ENCODE measurements around the gene CEP72. TPM values are rescaled to one million over a fixed set of nuclear protein-coding genes. Genes with fewer than 3 reads are reported as not detected.
A peak's percentile ranks its signal among the peaks of the same experiment; 100 is the strongest.
"Not testable (repeated sequence)": the region's sequence is repeated elsewhere in the genome, so short reads cannot be mapped to it uniquely, and the experiment has no call there.

CEP72 gene
- total RNA-seq, 2 donors from 2014 or later = 3.8 to 21.0 TPM

DNA sequence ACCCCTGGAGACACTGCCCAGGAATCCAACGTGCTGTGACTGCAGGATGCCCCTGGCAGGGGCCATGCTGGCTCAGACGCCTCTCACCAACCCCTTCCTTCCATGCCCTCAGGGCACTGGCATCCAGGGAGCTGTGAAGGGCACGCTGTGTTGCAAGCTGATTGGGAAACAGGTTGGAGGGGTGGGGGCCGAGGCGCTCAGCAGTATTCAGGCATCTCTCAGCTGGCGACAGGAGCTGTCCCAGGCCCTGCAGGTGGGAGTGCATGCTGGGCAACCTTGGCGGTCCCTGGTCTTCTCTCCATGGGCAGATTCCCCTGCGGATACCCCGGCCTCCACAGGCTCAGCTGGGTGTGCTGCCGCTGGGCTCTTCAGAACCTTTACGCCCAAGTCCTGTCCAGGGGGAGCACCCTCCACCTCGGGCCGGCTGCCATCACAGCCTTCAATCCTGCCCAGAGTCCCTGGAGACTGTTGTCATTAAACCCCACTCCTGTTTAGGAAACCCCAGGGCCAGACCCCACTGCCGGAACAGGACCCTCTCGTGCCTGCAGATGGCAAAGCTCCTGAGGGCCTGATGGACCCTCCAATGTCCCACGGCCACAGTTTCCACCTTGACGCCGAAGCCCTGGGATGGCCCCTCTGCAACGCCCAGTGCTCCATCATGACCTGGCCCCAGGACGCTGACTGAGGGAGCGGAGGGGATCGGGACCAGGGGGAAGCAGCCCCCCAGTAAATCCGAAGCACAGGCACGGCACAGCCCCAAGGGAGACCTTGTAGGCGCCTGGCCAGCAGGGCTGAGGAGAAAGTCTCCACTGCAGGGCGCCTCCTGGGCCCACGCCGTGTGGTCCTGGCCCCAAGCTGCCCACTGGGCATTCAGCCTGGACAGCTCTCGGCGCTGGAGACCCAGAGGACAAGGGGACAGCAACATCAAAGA, 71.7 kb downstream of the CEP72 start:
- Histone ChIP-seq H3K9me3 (no peaks in the 10 kb centered on the region), H3K4me3 (no peak overlapping the region), H3K9ac (ENCODE audit: low read depth in 2 of 2, low read length in 2 of 2) (no peak overlapping the region), H3K27ac (no peak overlapping the region), H3K36me3 (no peaks in the 10 kb centered on the region), H3K4me1 (no peaks in the 10 kb centered on the region), H3K27me3 (no peaks in the 10 kb centered on the region)
- TF ChIP-seq, protein P1, sequence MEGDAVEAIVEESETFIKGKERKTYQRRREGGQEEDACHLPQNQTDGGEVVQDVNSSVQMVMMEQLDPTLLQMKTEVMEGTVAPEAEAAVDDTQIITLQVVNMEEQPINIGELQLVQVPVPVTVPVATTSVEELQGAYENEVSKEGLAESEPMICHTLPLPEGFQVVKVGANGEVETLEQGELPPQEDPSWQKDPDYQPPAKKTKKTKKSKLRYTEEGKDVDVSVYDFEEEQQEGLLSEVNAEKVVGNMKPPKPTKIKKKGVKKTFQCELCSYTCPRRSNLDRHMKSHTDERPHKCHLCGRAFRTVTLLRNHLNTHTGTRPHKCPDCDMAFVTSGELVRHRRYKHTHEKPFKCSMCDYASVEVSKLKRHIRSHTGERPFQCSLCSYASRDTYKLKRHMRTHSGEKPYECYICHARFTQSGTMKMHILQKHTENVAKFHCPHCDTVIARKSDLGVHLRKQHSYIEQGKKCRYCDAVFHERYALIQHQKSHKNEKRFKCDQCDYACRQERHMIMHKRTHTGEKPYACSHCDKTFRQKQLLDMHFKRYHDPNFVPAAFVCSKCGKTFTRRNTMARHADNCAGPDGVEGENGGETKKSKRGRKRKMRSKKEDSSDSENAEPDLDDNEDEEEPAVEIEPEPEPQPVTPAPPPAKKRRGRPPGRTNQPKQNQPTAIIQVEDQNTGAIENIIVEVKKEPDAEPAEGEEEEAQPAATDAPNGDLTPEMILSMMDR (IDR thresholded peaks at IDR 0.05) = no peak
- intact Hi-C loops (cut with DNase I) = loop anchor here (5.0 kb wide), 1 partner anchor 93 kb away; no protein-coding TSS in a partner anchor
- DNase-seq = no peak

DNA sequence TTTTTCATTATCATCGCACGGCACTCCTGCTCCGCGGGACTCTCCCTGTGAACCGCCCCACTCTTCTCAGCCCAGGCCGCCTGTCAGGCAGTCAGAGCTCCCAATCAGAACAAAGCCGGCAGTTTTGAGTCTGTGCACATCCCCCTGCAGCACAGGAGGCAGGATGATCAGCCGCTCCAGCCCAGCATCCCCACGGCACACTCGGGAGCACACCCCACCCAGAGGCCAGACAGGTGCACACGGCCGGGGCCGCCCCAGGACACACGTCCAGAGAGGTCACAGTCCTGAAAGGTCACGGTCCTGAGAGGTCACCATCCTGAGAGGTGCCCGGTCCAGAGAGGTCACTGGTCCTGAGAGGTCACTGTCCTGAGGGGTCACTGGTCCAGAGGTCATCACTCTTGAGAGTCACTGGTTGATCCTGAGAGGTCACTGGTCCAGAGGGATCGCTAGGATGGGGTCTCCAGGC, 72.6 kb downstream of the CEP72 start:
- H3K4me1 ChIP-seq = no peaks in the 10 kb centered on the region
- H3K36me3 ChIP-seq = no peaks in the 10 kb centered on the region
- intact Hi-C loops (cut with DNase I) = loop anchor here (5.0 kb wide), 1 partner anchor 93 kb away; no protein-coding TSS in a partner anchor
- H3K4me3 ChIP-seq = no peak overlapping the region
- H3K27ac ChIP-seq = no peak overlapping the region
- no peaks in the 10 kb centered on the region for H3K9me3 ChIP-seq
- TF ChIP-seq, protein P1 (IDR thresholded peaks at IDR 0.05) = no peak
- no peak for DNase-seq
- no peaks in the 10 kb centered on the region for H3K27me3 ChIP-seq
- H3K9ac ChIP-seq (ENCODE audit: low read depth in 2 of 2, low read length in 2 of 2) = no peak overlapping the region

DNA sequence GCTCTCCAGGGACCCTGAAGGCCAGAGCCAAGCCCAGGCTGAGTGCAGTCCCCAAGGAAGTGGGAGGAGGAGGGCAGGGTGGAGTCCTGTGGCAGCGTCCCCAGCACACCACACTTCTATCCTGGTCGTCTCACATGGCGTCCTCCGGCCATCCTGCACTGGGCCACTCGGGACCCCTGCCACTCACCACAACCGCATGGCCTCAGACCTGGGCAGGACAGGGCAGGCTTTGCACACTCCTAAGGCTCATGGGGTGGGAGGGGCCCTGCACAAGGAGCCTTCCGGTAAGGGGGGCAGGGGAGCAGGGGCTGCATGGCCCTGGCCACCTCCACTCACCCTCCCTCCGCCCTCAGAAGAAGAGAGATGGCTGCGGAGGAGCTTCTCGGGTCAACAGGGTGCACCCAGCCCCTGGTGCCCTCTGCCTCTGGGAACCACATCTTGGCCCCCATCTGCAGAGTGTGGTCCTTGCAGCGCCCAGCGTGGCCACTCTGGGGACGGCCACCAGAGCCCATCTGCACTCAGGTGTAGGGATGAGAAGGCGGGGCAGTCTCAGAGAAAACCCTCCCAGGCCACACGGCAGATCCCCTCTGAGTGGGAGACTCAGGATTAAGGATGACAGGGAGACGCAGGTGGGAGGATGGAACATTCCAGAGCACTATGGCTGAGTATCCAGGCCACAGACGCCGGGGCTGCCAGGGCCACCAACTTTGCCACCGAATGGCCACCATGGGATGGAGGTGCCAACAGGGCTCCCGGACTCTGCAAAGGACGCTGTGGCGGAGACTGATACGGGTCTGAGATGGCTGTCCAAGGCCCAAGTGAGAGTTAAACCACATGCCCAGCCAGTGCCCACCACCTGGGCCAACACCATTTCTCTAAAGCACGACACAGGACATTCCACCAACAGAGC, 73.4 kb downstream of the CEP72 start:
- H3K27me3 ChIP-seq = no peaks in the 10 kb centered on the region
- intact Hi-C loops (cut with DNase I) = no loop called here
- DNase-seq = no peak
- no peaks in the 10 kb centered on the region for H3K4me1 ChIP-seq
- H3K27ac ChIP-seq = no peak overlapping the region
- TF ChIP-seq, protein P1 (IDR thresholded peaks at IDR 0.05) = no peak
- H3K9ac ChIP-seq (ENCODE audit: low read depth in 2 of 2, low read length in 2 of 2) = no peak overlapping the region
- H3K4me3 ChIP-seq = no peak overlapping the region
- H3K9me3 ChIP-seq = no peaks in the 10 kb centered on the region
- H3K36me3 ChIP-seq = no peaks in the 10 kb centered on the region

DNA sequence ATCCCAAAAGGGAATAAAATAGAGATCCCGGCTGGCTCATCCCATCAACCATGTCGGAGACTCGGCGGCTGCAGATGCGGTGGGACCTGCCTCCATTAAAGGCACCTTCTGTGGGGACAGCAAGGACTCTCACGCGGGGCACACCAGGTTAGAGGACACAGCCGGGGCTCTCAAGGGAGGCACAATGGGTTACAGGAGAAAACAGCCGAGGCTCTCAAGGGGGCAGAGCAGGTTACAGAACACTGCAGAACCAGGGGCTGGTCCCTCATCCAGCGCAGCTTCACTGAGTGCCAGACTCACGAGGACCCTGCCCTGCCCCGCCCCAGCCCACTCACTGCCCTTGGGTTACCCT, 74.0 kb downstream of the CEP72 start:
- H3K4me1 ChIP-seq; H3K27ac ChIP-seq; DNase-seq; H3K9ac ChIP-seq (ENCODE audit: low read depth in 2 of 2, low read length in 2 of 2); H3K4me3 ChIP-seq; H3K9me3 ChIP-seq; H3K36me3 ChIP-seq; intact Hi-C loops (cut with DNase I); H3K27me3 ChIP-seq: not testable (repeated sequence)

DNA sequence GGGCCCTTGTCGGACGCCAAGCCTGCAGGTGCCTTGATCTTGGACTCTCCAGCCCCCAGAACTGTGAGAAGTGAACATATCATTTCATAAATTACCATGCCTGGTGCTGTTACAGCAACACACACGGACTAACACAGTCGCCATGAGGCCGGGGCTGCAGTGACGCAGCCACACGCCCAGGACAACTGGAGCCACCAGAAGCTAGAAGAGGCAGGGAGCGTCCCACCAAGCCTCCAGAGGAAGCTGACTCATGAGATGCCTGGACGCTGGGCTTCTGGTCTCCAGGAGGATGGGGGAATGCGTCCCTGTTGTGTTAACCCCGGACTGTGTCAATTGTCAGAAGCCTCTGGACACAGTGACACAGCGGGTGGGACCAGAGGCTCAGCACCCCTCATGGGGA, 74.8 kb downstream of the CEP72 start:
- H3K9me3 ChIP-seq; intact Hi-C loops (cut with DNase I); H3K36me3 ChIP-seq; H3K27ac ChIP-seq; H3K9ac ChIP-seq (ENCODE audit: low read depth in 2 of 2, low read length in 2 of 2); H3K27me3 ChIP-seq; H3K4me1 ChIP-seq; DNase-seq; H3K4me3 ChIP-seq: not testable (repeated sequence)

DNA sequence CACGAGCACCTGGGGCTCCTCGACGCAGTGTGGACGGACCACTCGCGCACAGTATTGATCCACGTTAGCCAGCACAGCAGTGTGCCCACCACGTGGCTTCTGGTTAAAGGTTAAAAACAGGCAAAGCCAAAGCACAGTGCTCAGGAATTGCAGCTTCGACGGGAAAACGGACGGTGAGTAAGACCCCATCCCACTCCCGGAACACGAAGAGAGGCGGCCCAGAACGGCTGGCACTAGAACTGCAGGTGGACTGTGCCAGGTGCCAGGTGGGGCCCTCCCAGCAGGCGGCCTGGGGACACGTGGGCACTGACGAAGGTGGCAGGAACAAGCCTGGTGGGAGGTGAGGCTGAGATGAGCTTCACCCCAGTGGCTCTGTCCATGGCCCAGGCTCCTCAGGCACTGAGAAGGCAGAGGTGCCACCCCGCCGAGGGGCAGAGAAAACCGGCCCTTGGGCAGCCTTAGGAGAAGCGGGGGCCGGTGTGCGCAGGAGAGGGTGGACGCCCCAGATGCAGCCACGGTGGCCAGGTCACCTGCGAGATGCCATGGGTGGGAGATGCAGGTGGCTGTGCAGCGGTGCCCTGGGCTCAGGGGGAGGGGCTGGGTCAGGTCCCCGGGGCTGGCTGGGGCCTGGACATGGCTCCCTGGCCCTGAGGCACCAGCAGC, 76.3 kb downstream of the CEP72 start:
- DNase-seq = peak; percentile 15
- H3K27me3 ChIP-seq; H3K9me3 ChIP-seq; H3K27ac ChIP-seq; H3K9ac ChIP-seq (ENCODE audit: low read depth in 2 of 2, low read length in 2 of 2); intact Hi-C loops (cut with DNase I); H3K4me1 ChIP-seq; H3K36me3 ChIP-seq; H3K4me3 ChIP-seq: not testable (repeated sequence)

DNA sequence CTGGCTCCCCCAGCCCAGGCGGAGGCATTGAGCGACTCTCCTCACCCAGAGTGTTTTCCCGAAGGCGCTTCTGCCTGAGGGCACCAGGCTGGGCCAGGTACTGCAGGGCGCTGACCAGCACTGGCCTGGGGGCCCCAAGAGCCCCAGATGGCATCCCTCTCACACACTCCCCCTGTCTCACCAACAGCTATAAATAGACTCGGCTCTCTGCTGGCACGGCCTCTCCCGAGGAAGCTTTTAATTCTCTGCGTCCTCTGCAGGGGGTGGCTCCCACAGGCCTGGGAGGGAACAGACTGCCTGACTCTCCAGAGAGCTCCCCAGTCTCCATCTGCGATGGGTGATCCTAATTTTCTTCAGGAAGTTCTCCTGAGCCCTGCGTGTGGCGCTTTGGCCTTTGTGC, 78.2 kb downstream of the CEP72 start:
- H3K9me3 ChIP-seq; H3K27ac ChIP-seq; intact Hi-C loops (cut with DNase I): not testable (repeated sequence)

DNA sequence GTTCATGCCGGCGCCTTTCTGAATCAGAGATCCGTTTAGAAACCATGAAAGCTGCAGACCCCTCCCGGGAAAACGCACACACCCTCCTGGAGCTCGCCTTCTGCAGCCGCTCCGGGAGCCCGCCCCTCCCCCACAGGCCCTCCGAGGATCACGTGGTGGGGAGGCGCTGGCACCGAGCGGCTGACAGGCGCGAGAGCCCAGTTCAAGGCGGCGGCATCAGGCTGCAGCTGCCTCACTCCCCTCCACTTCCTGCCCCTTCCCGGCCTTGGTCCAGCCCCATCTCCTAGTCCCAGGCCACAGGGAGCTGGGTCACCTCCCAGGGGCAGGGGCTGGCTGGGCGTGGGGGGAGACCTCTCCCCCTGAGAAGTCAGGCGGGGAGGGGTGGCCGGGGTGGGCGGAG, 78.9 kb downstream of the CEP72 start:
- H3K27me3 ChIP-seq; H3K36me3 ChIP-seq; H3K9ac ChIP-seq (ENCODE audit: low read depth in 2 of 2, low read length in 2 of 2); H3K4me3 ChIP-seq; H3K4me1 ChIP-seq; intact Hi-C loops (cut with DNase I); H3K9me3 ChIP-seq; H3K27ac ChIP-seq: not testable (repeated sequence)
- peak; percentile 56 for DNase-seq

More for the DNA sequence above, 78.2 kb downstream of the CEP72 start:
- not testable (repeated sequence) for H3K4me1 ChIP-seq; H3K9ac ChIP-seq (ENCODE audit: low read depth in 2 of 2, low read length in 2 of 2); H3K4me3 ChIP-seq; H3K36me3 ChIP-seq; DNase-seq; H3K27me3 ChIP-seq
